NOMO-1 treated with DMSO at 0.1 percent for 48 hours (cell line): ENCODE results near the gene STON1.
"Not testable (repeated sequence)": the region's sequence is repeated elsewhere in the genome, so short reads cannot be mapped to it uniquely, and the experiment has no call there.

Source experiments
- DNase-seq: peaks from one replicate; lab custom pipeline; 2025; ENCODE audit not compliant: unreplicated experiment; lab: John Stamatoyannopoulos, UW

Gene STON1

DNA sequence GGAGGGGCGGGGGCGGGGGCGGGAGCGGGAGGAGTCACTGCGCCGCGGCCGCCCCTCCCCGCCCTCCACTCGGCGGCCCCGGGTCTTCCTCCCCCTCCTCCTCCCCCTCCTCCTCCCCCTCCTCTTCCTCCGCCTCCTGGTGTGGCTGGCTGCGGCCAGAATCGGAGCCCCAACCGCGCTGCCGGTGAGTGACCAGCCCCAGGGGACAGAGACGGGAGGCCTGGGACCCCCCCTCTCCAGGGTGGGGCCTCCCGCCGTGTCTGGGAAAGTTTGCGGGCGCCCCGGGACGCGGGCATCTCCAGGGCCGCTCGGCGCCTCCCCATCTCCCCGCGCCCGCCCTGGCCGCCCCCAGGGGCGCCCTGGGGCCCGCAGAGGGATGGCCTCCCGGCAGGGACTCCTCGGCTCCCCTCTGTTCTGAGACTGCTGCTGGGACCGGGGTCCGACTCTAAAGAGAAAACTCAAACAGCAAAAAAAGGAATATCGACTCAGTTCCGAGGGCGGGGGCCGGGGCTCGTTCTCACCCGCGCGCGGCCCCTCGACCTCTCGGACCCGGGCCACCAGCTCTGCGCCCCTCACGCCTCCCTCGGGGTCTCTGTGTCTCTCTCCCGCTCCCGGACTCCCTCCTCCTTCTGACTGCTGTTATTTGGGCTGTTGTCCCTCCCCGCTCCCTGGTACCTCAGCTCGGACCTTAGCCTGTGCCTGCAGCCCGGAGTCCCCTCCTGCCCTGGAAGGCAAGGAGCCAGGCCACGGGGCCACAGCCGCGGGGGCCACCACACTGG lies at the start of gene STON1:
STON1 (plus strand) TSS at position 122 of the 779 bp plus-strand sequence. CDS start 50,480 bp downstream, outside the sequence.
- no peak for DNase-seq

- no peak for DNase-seq
Observed at GRCh38 chr2:48480526-48480925, 49.4 kb upstream of the STON1 start.

DNA sequence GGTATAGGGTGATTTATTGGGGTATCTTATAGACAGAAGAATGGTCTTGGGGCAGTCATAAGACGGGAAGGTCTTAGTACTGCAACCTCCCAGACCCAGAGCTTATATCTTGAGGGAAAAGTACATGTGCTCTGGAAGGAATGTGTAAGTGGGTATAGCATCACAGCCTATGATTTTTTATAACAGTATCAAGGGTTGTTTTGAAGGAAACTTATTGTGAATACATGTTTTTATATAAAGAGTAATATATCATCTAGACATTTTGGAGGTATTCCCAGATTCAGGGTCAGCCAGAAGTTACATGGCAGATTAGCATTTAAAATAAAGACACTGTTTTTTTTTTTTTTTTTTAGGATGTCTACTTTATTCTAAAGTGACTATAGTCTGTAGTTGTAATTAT lies 47.6 kb upstream of the STON1 start:
- DNase-seq: no peak

GRCh38 chr2:48482769-48483168 lies 47.2 kb upstream of the STON1 start:
- no peak for DNase-seq

DNA sequence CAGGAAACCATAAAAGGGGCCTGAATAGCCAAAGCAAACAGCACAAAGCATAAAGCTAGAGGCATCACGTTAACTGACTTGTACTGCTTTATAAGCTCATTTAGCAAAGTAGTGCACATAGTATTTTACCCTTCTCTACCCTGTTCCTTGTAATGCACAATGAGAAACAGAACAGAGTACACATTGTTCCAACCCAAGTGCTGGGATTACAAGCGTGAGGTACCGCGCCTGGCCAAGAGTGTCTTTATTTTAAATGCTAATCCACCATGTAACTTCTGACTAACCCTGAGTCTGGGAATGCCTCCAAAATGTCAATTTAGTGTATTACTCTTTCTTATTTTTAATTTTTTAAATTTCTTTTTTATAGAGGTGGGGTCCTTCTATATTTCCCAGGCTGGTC lies 46.4 kb upstream of the STON1 start:
- DNase-seq: no peak

DNA sequence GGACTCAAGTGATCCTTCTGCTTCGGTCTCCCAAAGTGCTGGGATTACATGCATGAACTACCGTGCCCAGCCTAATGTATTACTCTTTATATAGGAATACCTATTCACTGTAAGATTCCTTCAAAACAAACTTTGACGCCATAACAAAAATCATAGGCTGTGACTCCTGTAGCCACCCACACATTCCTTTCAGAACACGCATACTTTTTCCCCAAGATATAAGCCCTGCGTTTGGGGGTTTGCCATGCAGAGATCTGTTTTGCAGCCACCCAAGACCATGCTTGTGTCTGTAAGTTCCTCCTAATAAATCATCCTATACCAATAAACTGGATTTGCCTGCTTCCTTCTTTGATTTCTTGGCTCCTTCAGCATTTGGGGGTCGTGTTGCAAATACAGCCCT lies 46.0 kb upstream of the STON1 start:
- DNase-seq: no peak

GRCh38 chr2:48488545-48488944 lies 41.4 kb upstream of the STON1 start:
- DNase-seq: no peak

DNA sequence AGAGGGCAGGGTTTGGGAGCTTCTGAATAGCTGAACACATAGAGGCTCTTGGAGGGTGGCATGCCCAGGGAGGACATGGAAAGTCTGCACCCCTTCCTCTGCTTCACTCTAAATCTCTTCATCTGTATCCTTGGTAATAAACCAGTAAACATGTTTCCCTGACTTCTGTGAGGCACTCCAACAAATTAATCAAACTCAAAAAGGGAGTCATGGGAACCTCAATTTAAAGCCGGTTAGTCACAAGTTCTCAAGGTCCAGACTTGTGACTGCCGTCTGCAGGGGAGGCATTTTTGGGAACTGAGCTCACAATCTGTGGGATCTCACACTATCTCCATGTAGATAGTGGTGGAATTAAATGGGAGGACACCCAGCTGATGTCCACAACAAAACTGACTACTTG lies 33.1 kb upstream of the STON1 start:
- no peak for DNase-seq

- no peak for DNase-seq
Observed at GRCh38 chr2:48504647-48505327, 25.2 kb upstream of the STON1 start.

DNA sequence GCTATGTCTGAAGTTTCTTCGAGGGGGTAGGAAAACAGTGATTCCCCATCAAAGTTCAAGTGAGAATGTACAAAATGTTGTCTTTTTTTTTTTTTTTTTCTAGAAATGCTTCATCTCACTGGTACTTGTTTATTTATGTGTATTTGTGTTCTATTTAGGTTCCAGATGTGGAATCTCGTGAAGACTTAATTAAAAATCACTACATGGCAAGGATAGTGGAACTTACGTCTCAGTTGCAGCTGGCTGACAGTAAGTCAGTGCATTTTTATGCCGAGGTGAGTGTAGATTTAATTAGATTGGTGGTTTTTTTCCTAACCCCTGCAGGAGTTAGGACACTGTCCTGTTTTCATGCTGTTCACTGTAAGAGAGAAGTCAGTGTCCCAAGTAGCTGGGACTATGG lies 22.8 kb upstream of the STON1 start:
- no peak for DNase-seq

GRCh38 chr2:48508461-48509124 lies 21.4 kb upstream of the STON1 start:
- peak; percentile 34 for DNase-seq

DNA sequence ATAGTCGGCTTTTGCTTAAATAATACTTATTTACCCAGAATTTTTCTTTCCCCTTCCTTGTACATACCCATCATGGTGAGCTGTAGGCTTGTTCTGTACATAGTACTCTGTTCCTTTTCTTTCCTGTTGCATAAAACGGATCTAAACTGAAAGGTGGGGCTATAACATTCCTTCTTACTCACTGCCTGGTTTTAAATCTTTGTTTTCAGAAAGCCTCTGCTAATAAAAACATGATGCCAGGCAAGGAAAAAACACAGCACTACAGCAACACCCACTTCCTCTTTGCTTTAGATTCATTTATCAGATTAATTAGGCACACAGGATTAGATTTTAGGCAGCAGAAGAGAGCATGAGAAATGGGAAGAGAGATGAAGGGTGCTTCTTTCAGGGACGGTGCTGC lies 19.6 kb upstream of the STON1 start:
- no peak for DNase-seq

DNA sequence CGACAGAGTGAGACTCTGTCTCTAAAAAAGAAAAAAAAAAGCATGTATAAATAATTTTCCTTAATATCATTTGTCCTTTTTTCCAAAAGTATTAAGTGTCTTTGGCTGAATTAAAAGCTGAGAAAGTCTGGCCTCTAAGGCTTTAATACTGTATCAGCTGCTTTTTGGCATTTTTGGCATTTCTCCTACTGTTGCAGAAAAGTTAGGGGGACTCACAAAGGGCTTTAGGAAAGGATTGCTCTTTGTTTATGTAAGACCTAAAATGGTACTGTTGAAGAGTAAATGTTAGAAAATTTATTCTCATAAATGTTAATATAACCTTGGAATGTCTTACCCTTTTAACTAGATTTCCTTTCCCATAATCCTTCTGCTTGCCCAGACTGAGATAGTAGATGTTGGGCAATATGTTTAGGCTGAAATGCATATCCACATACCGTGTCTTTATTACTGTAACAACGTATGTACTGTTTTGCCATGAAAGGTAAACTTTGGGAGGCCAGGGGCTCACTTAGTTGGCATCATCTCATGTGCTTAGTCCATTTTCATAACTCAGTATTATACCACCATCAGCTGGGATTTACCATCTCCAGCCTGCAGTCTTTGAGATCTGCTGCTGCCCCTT lies 18.0 kb upstream of the STON1 start:
- DNase-seq: no peak

DNA sequence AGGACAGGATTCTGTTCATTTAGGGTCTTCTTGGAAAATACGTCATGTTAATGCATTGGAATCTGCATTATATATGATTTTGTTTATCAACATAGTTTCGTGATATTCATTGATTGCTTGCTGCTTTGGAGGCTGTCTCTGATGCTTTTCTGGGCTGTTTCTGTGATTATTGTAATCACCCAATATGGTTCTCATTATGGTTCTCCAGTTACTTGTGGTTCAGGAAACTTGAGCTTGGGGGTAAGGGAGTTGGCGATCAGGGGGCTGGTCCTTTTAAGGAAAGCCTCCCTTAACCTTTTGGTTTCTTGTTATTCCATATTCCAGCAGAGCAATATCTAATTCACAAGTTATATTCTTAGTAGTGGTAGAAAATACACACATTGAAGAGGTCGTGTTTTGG lies 17.4 kb upstream of the STON1 start:
- DNase-seq: no peak

GRCh38 chr2:48514348-48515003 lies 15.5 kb upstream of the STON1 start:
- DNase-seq: no peak

DNA sequence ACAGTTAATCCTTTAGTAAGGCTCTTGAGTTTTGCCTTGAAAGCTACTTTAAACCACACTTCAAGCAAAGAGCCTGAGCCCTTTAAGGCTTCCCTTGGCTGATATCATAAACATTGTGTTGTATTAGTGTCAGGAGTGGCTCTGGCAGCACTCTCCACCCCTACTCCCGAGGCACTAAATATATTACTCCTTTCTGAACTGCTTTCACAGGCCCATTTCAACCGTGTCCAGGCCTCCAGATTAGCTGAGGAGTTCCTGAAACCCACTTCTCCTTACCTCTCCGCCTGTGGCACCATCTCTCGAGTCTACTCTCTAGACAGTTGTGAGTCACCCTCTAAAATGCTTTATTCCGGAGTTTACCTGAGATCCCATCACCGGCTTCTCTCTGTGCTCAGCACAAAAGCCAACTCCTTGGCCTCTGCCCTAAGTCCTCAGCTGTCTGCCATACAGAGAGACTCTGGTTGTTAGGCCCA lies 14.4 kb upstream of the STON1 start:
- DNase-seq: no peak

GRCh38 chr2:48519593-48519992 lies 10.4 kb upstream of the STON1 start:
- no peak for DNase-seq

DNA sequence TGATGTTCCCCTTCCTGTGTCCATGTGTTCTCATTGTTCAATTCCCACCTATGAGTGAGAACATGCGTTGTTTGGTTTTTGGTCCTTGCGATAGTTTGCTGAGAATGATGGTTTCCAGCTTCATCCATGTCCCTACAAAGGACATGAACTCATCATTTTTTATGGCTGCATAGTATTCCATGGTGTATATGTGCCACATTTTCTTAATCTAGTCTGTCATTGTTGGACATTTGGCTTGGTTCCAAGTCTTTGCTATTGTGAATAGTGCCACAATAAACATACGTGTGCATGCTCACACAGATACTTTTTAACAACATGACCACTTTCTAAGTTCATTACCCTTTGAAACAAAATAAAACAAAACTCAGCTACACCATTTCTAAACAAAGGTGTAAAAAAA lies 5.2 kb upstream of the STON1 start:
- not testable (repeated sequence) for DNase-seq

- DNase-seq: no peak
Observed at GRCh38 chr2:48525269-48525943, 4.5 kb upstream of the STON1 start.

GRCh38 chr2:48527226-48527885 lies 2.6 kb upstream of the STON1 start:
- DNase-seq: no peak
